Bronchial epithelial cell (primary cell): ENCODE measurements around the gene DAB2IP. TPM values are rescaled to one million over a fixed set of nuclear protein-coding genes. Genes with fewer than 3 reads are reported as not detected.

Experiments
- DNase-seq: peaks from one replicate; pipeline ENCODE4 v3.0.0-alpha.2; 2010; ENCODE audit warnings: low read depth
- FAIRE-seq: peaks from 2 replicates; lab custom pipeline; 2011; peaks lifted over from hg19 to GRCh38; lab: Jason Lieb, UNC
- H3K27me3 ChIP-seq: 2 replicates; pipeline ENCODE4 v1.5.1; 2011; ENCODE audit warnings: low read length; ENCODE audit not compliant: control insufficient read depth, insufficient read depth
- H3K36me3 ChIP-seq: 2 replicates; pipeline ENCODE4 v1.5.1; 2011; ENCODE audit warnings: low read length; ENCODE audit not compliant: control insufficient read depth, insufficient read depth
- H3K4me3 ChIP-seq: 2 replicates; pipeline ENCODE4 v1.5.1; 2011; ENCODE audit warnings: mild to moderate bottlenecking, low read depth, low read length, control low read depth
- total RNA-seq: library from RNA; depleted of rRNA; stranded (reverse); fragments of >200 nt; gene quantifications from 2 replicates; pipeline ENCODE4 v1.2.1, GENCODE V29; 2014
- TF ChIP-seq, protein P1 (sequence below): IDR thresholded peaks from 2 replicates; pipeline ENCODE4 v1.5.1; 2011; ENCODE audit warnings: mild to moderate bottlenecking, moderate library complexity, low read length, control low read depth, inconsistent platforms; ENCODE audit not compliant: insufficient read depth, severe bottlenecking

DAB2IP gene
- total RNA-seq, 1 donor from 2014 or later, result 8.4 TPM

DNA sequence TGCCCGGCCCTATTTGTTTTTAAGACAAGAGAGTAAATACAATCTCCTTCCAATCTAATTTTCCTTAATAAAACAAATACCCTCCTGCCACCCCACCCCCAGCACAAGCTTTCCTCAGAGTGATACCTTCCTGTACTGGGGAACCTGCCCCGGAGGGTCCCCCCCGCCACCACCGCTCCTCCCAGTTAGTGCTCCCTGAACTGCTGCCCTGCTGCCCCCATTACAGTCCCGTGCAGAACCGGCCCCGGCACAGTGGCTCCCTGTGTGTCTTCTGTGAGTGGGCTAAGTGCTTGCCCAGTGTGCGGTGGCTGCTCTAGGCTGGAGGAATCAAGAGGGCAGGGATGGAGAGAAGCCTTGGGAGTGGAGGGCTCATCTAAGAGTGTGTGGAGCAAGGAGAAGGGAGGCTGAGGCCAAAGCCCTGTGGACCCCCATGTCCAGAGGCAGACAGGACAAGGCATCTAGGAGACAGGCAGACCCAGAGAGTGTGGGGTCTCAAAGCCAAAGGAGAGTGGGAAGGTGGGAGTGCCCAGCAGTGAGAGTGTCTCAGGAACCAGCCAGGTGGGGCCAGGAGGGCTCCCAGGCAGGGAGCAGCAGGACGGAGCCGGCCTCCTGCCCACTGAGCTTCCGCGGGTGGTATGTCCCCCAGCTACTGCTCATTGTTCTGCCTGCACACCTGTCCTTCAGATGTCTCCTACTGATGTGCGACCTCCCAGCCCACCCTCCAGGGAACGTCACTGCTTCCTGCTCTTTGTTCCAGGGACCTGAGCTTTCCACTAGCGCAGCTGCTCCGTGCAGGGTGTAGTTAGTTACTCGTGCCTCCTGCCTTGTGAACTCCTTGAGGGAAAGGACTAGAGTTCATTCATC is 129.0 kb downstream of the DAB2IP start:
- no peak for FAIRE-seq
- H3K36me3 ChIP-seq, result peaks cover 46% of the 10 kb centered on the region
- TF ChIP-seq, protein P1, sequence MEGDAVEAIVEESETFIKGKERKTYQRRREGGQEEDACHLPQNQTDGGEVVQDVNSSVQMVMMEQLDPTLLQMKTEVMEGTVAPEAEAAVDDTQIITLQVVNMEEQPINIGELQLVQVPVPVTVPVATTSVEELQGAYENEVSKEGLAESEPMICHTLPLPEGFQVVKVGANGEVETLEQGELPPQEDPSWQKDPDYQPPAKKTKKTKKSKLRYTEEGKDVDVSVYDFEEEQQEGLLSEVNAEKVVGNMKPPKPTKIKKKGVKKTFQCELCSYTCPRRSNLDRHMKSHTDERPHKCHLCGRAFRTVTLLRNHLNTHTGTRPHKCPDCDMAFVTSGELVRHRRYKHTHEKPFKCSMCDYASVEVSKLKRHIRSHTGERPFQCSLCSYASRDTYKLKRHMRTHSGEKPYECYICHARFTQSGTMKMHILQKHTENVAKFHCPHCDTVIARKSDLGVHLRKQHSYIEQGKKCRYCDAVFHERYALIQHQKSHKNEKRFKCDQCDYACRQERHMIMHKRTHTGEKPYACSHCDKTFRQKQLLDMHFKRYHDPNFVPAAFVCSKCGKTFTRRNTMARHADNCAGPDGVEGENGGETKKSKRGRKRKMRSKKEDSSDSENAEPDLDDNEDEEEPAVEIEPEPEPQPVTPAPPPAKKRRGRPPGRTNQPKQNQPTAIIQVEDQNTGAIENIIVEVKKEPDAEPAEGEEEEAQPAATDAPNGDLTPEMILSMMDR, result no peak
- DNase-seq, result no peak
- H3K27me3 ChIP-seq, result no peaks in the 10 kb centered on the region
- H3K4me3 ChIP-seq, result no peak overlapping the region

DNA sequence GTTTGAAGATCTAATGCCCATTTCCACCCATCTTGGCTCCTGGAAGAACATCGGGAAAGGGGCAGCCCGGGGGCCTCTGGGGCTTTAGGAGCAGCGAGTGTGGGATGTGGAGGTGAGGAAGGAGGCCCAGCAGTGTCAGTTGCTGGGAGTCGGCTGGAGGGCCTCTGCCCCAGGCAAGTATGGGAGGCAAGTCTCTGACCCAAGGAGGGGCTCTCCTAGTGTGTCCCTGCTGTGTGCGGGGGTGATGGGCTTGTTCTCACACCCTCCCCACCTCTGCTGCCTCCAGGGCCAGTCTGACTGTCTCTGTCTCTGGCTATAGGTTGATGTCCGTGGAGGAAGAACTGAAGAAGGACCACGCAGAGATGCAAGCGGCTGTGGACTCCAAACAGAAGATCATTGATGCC is 129.7 kb downstream of the DAB2IP start:
- no peak overlapping the region for H3K4me3 ChIP-seq
- DNase-seq, result no peak
- TF ChIP-seq, protein P1, result no peak
- H3K36me3 ChIP-seq, result peaks cover 40% of the 10 kb centered on the region
- FAIRE-seq, result no peak
- H3K27me3 ChIP-seq, result no peaks in the 10 kb centered on the region

DNA sequence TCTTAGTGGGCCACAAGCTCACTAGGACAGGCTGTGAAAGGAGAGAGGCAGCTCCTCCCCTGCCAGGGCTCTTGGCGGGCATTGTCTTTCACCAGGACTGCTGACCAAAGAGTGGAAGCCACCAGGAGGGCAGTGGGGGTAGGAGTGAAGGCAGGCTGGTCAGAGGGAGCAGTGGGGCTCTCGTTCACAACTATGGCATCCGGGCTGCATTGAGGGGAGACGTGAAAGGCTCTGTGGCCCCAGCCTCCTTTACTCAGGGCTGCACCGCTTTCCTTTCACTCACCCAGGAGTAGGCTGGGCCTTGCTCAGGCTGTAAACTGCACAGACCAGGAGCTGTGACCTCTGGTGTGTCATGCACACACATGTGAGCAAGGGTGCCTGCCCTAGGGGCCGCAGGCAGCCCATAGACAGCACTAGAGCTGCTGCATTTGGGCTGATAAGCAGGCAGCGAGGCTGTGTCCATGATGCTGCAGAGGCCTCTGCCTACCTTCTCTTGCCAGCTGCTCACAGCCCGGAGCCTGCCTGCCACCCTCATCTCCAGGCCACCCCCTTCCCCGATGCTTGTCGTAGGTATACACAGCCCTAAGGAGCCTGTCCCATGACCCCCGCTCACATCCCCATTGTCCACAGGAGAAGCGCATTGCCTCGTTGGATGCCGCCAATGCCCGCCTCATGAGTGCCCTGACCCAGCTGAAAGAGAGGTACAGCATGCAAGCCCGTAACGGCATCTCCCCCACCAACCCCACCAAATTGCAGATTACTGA is 130.4 kb downstream of the DAB2IP start:
- H3K4me3 ChIP-seq, result no peak overlapping the region
- H3K27me3 ChIP-seq, result no peaks in the 10 kb centered on the region
- no peak for DNase-seq
- FAIRE-seq, result no peak
- H3K36me3 ChIP-seq, result peaks cover 37% of the 10 kb centered on the region
- TF ChIP-seq, protein P1, result no peak

DNA sequence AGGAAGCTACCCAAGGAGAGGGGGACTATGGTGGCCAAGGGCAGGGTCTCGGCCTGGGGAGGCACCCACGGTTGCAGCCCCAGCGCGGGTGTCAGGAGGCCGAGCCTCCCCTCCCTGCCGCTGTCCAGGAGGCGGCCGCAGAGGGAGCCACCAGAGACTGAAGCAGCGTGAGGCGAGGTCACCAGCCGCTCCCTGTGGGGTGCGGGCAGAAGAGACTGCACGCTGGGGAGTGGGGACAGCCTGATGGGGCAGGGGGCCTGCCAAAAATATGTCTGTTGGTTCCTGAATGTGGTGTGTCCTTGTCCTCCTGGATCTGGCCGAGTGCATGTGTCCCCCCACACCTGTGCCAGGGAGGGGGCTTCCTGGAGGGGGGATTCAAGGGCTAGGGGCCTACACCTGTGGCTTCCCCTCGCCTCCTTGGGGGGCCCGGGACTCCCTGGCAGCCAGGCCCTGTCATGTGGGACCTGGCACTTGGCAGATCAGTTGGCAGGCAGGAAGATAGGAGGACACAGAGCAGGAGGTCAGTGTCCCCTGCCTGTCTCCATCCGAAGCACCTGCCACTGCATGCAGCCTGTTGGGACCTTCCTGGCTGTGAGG is 131.2 kb downstream of the DAB2IP start:
- H3K4me3 ChIP-seq, result no peak overlapping the region
- DNase-seq, result no peak
- no peaks in the 10 kb centered on the region for H3K27me3 ChIP-seq
- H3K36me3 ChIP-seq, result peaks cover 33% of the 10 kb centered on the region
- FAIRE-seq, result no peak
- TF ChIP-seq, protein P1, result no peak

DNA sequence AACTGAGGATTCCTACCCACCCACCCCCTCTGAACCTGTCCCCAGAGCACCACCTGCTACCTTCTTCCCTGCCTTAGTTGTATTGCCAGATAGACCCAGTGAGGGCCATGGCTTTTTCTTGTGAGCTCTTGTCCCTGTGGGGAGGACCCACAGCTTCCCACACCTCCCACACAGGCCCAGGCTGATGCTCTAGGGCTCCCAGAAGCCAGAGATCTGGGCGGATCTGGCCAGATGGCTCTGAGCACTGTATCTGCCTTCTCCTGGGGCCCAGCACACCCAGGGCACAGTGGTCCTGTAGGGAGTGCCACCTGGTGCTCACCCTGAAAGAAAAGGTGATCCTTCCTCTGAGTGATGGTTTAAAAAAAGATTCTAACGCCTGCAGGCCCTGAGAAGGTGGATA is 131.7 kb downstream of the DAB2IP start:
- DNase-seq, result no peak
- FAIRE-seq, result no peak

More for the DNA sequence above, 131.7 kb downstream of the DAB2IP start:
- Histone ChIP-seq H3K4me3 (no peak overlapping the region), H3K36me3 (peaks cover 30% of the 10 kb centered on the region), H3K27me3 (no peaks in the 10 kb centered on the region)
- TF ChIP-seq, protein P1, result no peak
